ENCODE results near the gene KCNK3.
"Not testable (repeated sequence)": the region's sequence is repeated elsewhere in the genome, so short reads cannot be mapped to it uniquely, and the experiment has no call there.

KCNK3 gene

DNA sequence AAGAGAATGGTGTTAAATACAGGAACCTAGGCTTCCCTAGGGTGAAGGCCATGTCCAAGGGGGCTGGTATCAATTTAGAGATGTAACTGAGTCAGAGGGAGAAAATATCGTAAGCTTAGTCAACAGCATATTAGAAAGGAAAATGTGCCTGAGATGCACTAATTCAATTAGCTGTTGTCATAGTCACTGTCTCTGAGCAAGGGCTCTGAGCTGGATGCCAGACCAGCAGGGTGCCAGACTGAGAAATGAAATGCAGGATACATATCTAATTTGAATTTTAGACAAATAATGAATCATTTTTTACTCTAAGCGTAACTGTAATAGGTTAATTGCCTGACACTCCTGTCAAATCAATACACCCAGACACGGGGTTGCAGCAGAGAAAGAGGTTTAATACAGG is 60.1 kb downstream of the KCNK3 start:
- 80 to 97% methylated on average over 1 to 3 of the region's 3 CpGs for WGBS, 2 experiments
- Histone ChIP-seq H3K4me3 (ENCODE audit: insufficient read depth, low read depth, low read length) (no peak overlapping the region), H3K4me1 (ENCODE audit: control insufficient read depth, insufficient read depth, low read length) (peaks cover 21% of the 10 kb centered on the region), H3K9me3 (ENCODE audit: control insufficient read depth, low read length) (no peaks in the 10 kb centered on the region), H3K36me3 (ENCODE audit: control insufficient read depth, insufficient read depth, low read length) (no peaks in the 10 kb centered on the region), H3K27ac (ENCODE audit: insufficient read depth, low read depth, low read length, poor library complexity, severe bottlenecking) (no peak overlapping the region), H3K27me3 (ENCODE audit: control insufficient read depth, insufficient read depth, low read length, poor library complexity, severe bottlenecking) (peaks cover 7% of the 10 kb centered on the region)

DNA sequence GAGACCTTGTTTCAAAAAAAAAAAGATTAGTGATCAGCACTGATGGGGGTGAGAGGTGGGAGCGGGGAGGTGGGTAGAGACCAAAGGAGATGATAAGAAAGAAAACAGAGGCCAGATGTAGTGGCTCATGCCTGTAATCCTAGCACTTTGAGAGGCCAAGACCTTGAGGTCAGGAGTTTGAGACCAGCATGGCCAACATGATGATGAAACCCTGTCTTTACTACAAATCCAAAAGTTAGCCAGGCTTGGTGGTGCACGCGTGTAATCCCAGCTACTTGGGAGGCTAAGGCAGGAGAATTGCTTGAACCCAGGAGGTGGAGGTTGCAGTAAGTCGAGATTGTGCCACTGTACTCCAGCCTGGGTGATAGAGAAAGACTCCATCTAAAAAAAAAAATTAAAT is 62.0 kb downstream of the KCNK3 start:
- H3K4me1 ChIP-seq (ENCODE audit: control insufficient read depth, insufficient read depth, low read length) = peaks cover 31% of the 10 kb centered on the region
- no peak overlapping the region for H3K4me3 ChIP-seq (ENCODE audit: insufficient read depth, low read depth, low read length)
- no peaks in the 10 kb centered on the region for H3K36me3 ChIP-seq (ENCODE audit: control insufficient read depth, insufficient read depth, low read length)
- peaks cover 7% of the 10 kb centered on the region for H3K27me3 ChIP-seq (ENCODE audit: control insufficient read depth, insufficient read depth, low read length, poor library complexity, severe bottlenecking)
- no peak overlapping the region for H3K27ac ChIP-seq (ENCODE audit: insufficient read depth, low read depth, low read length, poor library complexity, severe bottlenecking)
- H3K9me3 ChIP-seq (ENCODE audit: control insufficient read depth, low read length) = no peaks in the 10 kb centered on the region
- 95 to 99% methylated on average over 4 of the region's 4 CpGs for WGBS, 2 experiments

DNA sequence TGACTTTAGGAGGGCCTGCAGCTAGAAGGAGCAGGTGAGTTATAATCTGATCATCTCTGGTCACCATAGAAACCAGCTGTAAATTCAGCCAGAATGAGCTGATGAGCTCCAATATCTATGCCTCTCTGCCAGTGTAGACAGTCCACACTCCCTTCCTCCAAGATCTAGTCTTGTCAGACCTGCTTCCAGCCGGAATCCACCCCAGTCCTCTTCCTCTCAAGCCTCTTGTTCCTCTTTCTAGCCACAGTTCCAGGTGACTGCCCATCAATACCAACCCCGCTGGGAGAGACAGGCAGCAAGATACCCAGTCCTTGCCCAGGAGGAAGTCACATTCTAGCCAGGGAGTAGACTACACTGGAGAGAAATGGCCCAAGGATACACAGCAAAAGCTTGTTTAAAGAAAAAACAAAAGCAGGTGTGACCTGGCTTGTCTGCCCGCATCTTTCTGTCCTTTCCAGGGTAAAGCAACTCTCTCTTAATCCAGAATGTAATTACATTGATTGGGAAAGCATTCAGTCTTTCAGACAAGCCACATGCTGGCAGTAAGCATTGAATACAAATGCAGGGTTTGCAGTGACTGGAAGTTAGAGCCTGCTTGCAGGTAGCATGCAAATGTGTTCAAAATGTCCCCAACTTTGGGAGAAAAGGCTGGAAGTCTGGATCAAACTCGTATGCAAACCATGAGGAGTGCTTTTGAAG is 62.6 kb downstream of the KCNK3 start:
- H3K4me1 ChIP-seq (ENCODE audit: control insufficient read depth, insufficient read depth, low read length) = peaks cover 31% of the 10 kb centered on the region
- no peak overlapping the region for H3K4me3 ChIP-seq (ENCODE audit: insufficient read depth, low read depth, low read length)
- H3K9me3 ChIP-seq (ENCODE audit: control insufficient read depth, low read length) = no peaks in the 10 kb centered on the region
- no peak overlapping the region for H3K27ac ChIP-seq (ENCODE audit: insufficient read depth, low read depth, low read length, poor library complexity, severe bottlenecking)
- WGBS, 2 experiments = 36 to 43% methylated on average over 4 of the region's 4 CpGs
- H3K27me3 ChIP-seq (ENCODE audit: control insufficient read depth, insufficient read depth, low read length, poor library complexity, severe bottlenecking) = peaks cover 7% of the 10 kb centered on the region
- H3K36me3 ChIP-seq (ENCODE audit: control insufficient read depth, insufficient read depth, low read length) = no peaks in the 10 kb centered on the region

DNA sequence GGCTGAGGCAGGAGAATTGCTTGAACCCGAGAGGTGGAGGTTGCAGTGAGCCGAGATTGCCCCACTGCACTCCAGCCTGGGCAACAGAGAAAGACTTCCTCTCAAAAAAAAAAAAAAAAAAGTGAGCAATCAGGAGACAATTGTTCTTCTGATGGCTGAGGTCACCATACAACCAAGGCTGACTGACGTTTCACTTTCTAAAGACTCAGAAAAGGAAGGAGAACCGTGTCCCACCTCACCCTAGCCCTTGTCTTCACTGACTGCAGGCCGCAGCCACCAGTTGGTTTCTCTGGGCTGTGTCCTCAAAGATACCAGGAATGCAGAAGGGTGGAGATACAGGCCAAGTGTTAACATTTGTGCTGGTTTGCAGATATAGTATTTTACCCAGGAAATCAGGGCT is 63.8 kb downstream of the KCNK3 start:
- WGBS, 2 experiments = 65 to 79% methylated on average over 5 of the region's 5 CpGs
- no peaks in the 10 kb centered on the region for H3K9me3 ChIP-seq (ENCODE audit: control insufficient read depth, low read length)
- H3K27me3 ChIP-seq (ENCODE audit: control insufficient read depth, insufficient read depth, low read length, poor library complexity, severe bottlenecking) = peaks cover 2% of the 10 kb centered on the region
- no peak overlapping the region for H3K4me3 ChIP-seq (ENCODE audit: insufficient read depth, low read depth, low read length)
- no peak overlapping the region for H3K27ac ChIP-seq (ENCODE audit: insufficient read depth, low read depth, low read length, poor library complexity, severe bottlenecking)
- peaks cover 27% of the 10 kb centered on the region for H3K4me1 ChIP-seq (ENCODE audit: control insufficient read depth, insufficient read depth, low read length)
- no peaks in the 10 kb centered on the region for H3K36me3 ChIP-seq (ENCODE audit: control insufficient read depth, insufficient read depth, low read length)

DNA sequence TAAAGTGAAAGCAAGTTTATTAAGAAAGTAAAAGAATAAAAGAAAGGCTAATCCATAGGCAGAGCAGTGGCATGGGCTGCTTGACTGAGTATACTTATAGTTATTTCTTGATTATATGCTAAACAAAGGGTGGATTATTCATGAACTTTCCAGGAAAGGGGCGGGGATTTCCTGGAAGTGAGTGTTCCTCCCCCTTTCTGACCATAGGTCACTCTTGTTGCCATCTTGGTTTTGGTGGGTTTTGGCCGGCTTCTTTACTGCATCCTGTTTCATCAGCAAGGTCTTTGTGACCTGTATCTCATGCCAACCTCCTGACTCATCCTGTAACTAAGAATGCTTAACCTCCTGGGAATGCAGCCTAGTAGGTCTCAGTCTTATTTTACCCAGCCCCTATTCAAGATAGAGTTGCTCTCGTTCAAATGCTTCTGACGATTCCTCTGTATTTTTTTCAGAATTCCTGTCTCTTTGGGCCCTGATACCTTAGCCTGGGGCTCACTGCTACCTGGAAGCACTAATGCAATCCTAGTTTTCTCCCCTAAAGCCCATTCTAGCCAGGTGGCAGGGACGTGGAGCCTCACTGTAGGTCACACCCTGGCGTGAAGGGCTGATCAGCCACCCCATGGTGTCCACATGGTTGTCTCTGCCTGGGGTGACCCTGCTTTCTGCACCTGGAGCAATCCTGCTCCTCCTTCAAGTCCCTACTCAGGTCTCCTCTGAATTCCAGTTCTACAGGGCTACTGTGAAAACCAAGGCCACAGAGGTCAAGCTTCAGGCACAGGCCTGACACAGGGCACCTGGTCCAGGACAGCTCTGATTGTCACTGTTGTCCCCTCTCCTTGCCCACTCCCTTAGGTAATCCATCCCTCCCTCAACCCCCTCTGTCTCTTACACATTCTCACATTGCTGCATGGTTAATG is 65.6 kb downstream of the KCNK3 start:
- WGBS, 2 experiments = 75% methylated on average over 6 of the region's 6 CpGs
- H3K9me3 ChIP-seq (ENCODE audit: control insufficient read depth, low read length) = no peaks in the 10 kb centered on the region

DNA sequence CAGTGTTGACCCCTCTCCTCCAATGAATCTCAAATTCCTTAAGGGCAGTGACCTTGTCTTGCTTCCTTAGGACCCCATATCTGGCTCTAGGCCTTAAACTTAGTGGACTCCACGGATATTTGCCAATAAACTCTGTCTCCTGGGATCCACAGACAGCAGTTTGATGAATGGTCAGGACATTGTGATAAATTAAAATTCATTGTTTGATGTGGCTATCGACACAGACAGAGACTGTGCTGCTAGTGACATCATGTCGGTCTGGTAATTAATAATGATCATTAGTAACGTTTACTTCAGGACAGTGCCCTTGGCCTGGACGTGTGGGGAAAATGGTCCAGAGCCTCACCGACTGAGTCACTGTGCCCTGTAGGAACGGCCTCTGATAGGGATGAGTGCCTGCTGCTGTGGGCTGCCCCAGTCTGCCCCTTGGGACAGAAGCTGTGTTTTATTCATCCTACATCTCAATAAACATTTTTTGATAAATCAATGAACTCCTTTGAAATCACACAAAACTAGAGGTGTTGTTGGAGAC is 66.3 kb downstream of the KCNK3 start:
- peaks cover 21% of the 10 kb centered on the region for H3K4me1 ChIP-seq (ENCODE audit: control insufficient read depth, insufficient read depth, low read length)
- WGBS, 2 experiments = 93% methylated on average over 7 of the region's 7 CpGs
- H3K9me3 ChIP-seq (ENCODE audit: control insufficient read depth, low read length) = no peaks in the 10 kb centered on the region
- no peak overlapping the region for H3K27ac ChIP-seq (ENCODE audit: insufficient read depth, low read depth, low read length, poor library complexity, severe bottlenecking)
- H3K4me3 ChIP-seq (ENCODE audit: insufficient read depth, low read depth, low read length) = no peak overlapping the region
- no peaks in the 10 kb centered on the region for H3K27me3 ChIP-seq (ENCODE audit: control insufficient read depth, insufficient read depth, low read length, poor library complexity, severe bottlenecking)
- no peaks in the 10 kb centered on the region for H3K36me3 ChIP-seq (ENCODE audit: control insufficient read depth, insufficient read depth, low read length)

More for the DNA sequence above, 65.6 kb downstream of the KCNK3 start:
- no peaks in the 10 kb centered on the region for H3K36me3 ChIP-seq (ENCODE audit: control insufficient read depth, insufficient read depth, low read length)
- peaks cover 23% of the 10 kb centered on the region for H3K4me1 ChIP-seq (ENCODE audit: control insufficient read depth, insufficient read depth, low read length)
- no peak overlapping the region for H3K4me3 ChIP-seq (ENCODE audit: insufficient read depth, low read depth, low read length)
- H3K27ac ChIP-seq (ENCODE audit: insufficient read depth, low read depth, low read length, poor library complexity, severe bottlenecking) = peak overlapping the region; percentile 70
- no peaks in the 10 kb centered on the region for H3K27me3 ChIP-seq (ENCODE audit: control insufficient read depth, insufficient read depth, low read length, poor library complexity, severe bottlenecking)

DNA sequence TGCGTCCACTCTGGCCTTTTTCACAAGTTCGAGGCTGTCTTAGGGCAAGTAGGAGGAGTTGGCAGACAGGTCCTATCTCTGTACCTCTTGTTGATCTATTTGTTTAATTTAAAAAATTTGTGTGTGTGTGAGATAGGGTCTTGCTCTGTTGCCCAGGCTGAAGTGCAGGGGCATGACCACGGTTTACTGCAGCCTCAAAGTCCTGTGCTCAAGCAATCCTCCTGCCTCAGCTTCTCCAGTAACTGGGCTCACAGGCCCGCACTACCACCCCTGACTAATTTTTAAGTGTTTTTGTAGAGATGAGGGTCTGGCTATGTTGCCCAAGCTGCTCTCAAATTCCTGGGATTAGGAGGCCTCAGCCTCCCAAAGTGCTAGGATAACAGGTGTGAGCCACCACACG is 67.3 kb downstream of the KCNK3 start:
- H3K4me1 ChIP-seq (ENCODE audit: control insufficient read depth, insufficient read depth, low read length) = peaks cover 23% of the 10 kb centered on the region
- no peak overlapping the region for H3K4me3 ChIP-seq (ENCODE audit: insufficient read depth, low read depth, low read length)
- WGBS, 2 experiments = 90% methylated on average over 5 of the region's 5 CpGs
- H3K36me3 ChIP-seq (ENCODE audit: control insufficient read depth, insufficient read depth, low read length) = no peaks in the 10 kb centered on the region
- H3K27ac ChIP-seq (ENCODE audit: insufficient read depth, low read depth, low read length, poor library complexity, severe bottlenecking) = no peak overlapping the region
- H3K27me3 ChIP-seq (ENCODE audit: control insufficient read depth, insufficient read depth, low read length, poor library complexity, severe bottlenecking) = no peaks in the 10 kb centered on the region
- no peaks in the 10 kb centered on the region for H3K9me3 ChIP-seq (ENCODE audit: control insufficient read depth, low read length)

DNA sequence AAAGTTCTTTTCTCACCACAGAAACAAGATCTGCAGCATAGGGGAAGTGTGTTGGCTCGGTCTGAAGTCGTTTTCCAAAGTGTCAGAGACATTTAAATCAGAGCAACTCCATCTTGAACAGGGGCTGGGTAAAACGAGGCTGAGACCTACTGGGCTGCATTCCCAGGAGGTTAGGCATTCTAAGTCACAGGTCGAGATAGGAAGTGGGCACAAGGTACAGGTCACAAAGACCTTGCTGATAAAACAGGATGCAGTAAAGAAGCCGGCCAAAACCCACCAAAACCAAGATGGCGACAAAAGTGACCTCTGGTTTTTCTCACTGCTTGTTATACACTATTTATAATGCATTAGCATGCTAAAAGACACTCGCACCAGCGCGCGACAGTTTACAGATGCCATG is 68.5 kb downstream of the KCNK3 start:
- WGBS, 2 experiments = 91% methylated on average over 10 of the region's 10 CpGs
- not testable (repeated sequence) for H3K9me3 ChIP-seq (ENCODE audit: control insufficient read depth, low read length); H3K4me3 ChIP-seq (ENCODE audit: insufficient read depth, low read depth, low read length); H3K36me3 ChIP-seq (ENCODE audit: control insufficient read depth, insufficient read depth, low read length); H3K27ac ChIP-seq (ENCODE audit: insufficient read depth, low read depth, low read length, poor library complexity, severe bottlenecking); H3K27me3 ChIP-seq (ENCODE audit: control insufficient read depth, insufficient read depth, low read length, poor library complexity, severe bottlenecking)
- peaks cover 23% of the 10 kb centered on the region for H3K4me1 ChIP-seq (ENCODE audit: control insufficient read depth, insufficient read depth, low read length)

DNA sequence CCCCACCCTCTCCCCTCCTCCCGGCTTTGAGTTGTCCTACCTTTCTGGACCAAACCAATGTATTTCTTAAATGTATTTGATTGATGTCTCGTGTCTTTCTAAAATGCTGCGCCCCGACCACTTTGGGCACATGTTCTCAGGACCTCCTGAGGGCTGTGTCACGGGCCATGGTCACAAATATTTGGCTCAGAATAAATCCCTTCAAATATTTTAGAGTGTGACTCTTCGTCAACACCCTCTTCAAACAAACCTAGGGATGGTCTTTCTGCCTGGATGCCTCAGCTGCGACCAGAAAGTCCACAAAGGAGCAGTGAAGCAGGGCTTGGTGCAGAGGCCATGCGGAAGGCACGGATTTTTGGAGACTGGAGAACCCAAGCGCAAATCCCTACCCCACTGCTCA is 70.5 kb downstream of the KCNK3 start:
- no peaks in the 10 kb centered on the region for H3K9me3 ChIP-seq (ENCODE audit: control insufficient read depth, low read length)
- no peak overlapping the region for H3K27ac ChIP-seq (ENCODE audit: insufficient read depth, low read depth, low read length, poor library complexity, severe bottlenecking)
- H3K27me3 ChIP-seq (ENCODE audit: control insufficient read depth, insufficient read depth, low read length, poor library complexity, severe bottlenecking) = no peaks in the 10 kb centered on the region
- peaks cover 26% of the 10 kb centered on the region for H3K4me1 ChIP-seq (ENCODE audit: control insufficient read depth, insufficient read depth, low read length)
- H3K4me3 ChIP-seq (ENCODE audit: insufficient read depth, low read depth, low read length) = no peak overlapping the region
- no peaks in the 10 kb centered on the region for H3K36me3 ChIP-seq (ENCODE audit: control insufficient read depth, insufficient read depth, low read length)
- WGBS, 2 experiments = 94 to 97% methylated on average over 10 of the region's 10 CpGs
